HG03045 (cell line): ENCODE results near the gene COL25A1.

Experiments
- ATAC-seq: cut with Tn5 transposase; IDR thresholded peaks from one replicate; pipeline ENCODE4 v1.9.1; 2021; ENCODE audit warnings: mild to moderate bottlenecking, moderate library complexity; ENCODE audit not compliant: unreplicated experiment

The COL25A1 gene

GRCh38 chr4:108786351-108786750 lies 516.1 kb downstream of the COL25A1 start:
- no peak for ATAC-seq

GRCh38 chr4:108783665-108784463 lies 518.6 kb downstream of the COL25A1 start:
- no peak for ATAC-seq

DNA sequence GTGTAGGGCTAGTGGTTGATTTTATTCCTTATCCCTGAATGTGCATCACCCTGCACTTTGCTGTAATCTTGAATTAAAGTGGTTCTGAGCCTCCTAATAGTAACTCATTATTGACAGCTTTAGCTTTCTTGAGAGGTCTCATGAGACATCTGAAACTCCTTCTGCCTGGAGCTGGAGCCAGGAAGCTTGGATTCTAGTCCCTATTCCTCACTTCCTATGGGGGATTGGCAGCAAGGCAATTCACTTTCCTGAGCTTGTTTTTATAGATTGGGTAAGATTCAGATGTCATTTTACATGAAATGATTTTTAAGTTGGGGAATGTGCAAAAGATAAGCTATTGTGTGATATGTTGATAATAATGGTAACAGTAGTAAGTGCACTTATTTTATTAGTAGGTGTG lies 522.5 kb downstream of the COL25A1 start:
- no peak for ATAC-seq

- no peak for ATAC-seq
Measured at GRCh38 chr4:108777388-108777787, 525.1 kb downstream of the COL25A1 start.

DNA sequence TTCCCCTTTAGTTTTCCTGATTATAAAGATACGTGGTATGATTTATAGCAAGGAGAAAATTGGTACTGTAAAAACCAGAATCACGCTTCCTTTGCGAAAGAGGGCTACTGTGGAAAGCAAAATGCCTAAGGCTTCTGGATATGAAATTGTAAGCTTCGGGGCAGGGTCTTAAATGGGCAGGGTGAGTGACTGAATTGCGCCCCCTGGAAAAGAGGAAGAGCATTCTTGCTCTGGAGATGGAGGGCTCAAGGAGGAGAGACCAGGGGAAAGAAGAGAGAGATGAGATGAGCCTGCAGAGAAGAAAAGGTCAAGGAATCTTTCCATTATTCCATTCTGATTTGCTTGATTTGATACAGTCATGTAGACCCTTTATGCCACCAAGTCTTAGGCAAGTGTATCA lies 526.5 kb downstream of the COL25A1 start:
- no peak for ATAC-seq

DNA sequence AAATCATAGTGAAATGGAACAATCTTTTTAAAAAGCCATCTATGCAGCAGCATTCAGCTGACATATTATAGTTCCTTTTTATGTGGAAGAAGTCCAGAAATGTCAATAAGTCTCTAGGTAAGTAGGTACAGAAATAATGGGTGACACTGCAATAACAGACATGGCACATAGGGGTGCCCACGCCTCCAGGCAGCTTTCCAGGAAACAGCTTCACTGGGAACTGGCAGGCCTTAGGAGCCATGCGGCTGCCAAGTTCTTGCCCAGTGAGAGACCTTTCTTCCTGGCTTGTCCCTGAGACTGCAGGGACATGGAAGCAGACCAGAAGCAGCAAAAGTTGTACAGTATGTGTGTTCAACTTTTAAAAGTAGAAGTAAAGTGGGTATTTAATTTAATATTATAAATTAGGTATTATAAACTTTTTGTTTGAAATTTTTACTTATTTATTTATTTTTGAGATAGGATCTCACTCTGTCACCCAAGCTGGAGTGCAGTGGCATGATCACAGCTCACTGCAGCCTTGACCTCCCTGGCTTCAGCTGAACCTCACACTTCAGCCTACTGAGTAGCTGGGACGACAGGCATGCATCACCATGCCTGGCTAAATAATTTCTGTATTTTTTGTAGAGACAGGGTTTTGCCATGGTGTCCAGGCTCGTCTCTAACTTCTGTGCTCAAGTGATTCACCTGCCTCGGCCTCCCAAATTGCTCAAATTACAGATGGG lies 527.5 kb downstream of the COL25A1 start:
- no peak for ATAC-seq

DNA sequence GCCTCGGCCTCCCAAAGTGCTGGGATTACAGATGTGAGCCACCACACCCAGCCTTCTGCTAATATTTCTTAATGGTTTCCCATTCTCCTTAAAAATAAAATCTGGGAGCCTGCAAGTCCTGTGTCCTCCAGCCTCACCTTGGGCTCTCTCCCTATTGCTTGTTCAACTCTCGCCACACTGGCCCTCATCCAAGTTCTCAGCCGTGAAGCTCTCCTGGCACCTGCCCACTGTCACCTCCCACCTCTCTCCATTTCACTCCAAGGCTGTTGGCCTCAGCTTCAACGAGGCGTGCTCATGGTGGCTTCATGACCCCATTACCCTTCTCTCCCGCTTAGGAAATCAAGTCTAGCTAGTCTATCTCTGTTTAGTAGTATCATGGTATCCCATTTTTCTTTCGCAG lies 530.1 kb downstream of the COL25A1 start:
- ATAC-seq = no peak

GRCh38 chr4:108766058-108766457 lies 536.4 kb downstream of the COL25A1 start:
- no peak for ATAC-seq

DNA sequence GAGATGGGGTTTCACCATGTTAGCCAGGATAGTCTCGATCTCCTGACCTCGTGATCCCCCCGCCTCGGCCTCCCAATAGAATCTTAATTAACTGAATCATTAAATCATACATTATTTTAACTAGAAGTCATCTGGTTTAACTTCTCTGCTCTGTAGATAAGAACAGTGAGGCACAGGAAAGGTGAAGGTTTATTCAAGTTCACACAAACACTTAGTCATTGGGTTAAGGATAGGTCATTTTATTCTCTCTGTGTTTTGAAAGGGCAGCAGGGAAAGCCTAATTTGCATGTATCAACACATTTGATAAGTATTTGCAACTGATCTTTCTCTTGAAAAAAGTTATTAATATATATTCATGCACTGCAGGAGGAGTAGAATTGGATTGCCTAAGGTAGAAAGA lies 538.5 kb downstream of the COL25A1 start:
- no peak for ATAC-seq

DNA sequence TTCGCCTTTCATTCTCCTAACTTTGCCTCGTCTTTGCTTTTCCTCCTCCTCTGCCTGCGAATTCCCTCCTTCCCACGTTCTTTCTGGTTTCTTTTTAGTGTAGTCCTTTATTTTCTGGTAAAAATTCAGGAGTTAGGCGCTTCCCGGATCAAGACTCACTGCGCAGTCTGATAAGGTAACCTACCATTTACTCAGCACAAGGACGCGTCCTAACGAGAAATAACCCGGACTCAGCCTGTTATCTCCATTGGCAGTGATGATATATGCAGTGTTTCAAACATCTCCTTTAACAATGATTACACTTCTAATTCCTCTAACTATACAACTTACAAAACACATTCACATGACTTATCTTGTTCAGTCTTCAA lies 539.2 kb downstream of the COL25A1 start:
- no peak for ATAC-seq

DNA sequence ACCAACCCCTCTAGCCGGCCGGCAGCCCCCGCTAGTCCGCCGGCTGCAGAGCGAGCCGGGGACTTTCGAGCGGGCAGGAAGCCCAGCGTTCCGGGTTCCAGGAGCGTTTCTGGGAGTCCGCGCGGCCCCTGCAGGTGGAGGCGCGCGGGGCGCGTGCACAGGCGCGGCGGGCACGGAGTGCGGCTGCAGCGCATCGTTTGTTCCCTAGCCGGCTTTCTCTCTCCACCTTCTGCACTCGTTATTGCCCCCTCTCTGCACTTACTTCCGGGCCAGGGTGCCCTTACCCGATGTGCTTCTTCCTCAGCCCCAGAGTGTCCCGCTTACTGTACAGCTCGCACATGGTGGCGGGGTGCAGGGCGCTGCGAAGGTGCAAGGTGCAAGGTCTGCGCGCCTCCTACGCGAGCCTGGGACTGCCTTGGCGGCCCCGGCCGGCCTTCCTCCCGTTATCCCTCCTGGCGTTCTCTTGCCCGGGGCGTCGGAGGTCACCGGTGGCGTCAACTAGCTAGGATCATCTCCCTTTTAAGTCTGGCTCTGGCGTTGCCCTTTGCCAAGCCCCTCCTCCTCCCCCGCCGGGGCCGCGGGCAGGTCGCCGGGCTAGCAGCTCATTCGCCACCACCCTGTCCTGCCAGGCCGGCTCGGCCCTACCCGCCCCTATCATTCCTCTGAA lies 539.8 kb downstream of the COL25A1 start, which contains the start of gene ETNPPL:
Gene ETNPPL (minus strand): TSS at position 495 of the 667 bp plus-strand sequence. CDS start 155 bp downstream, at position 340.
- ATAC-seq = no peak
